Coronary artery (tissue), 2 donors: Measurements from ENCODE around the gene DISC1.
"Not testable (repeated sequence)": the region's sequence is repeated elsewhere in the genome, so short reads cannot be mapped to it uniquely, and the experiment has no call there.

ENCODE experiments used
- DNase-seq: peaks from one replicate; pipeline ENCODE4 v3.0.0-alpha.2; 2017; ENCODE audit warnings: low spot score
- H3K27ac ChIP-seq, 2 donors: fragments of 200-600 bp; sonication (generic); one replicate each; pipeline ENCODE4 v1.5.1; 2016 to 2019
- H3K4me3 ChIP-seq: fragments of 200-600 bp; sonication (generic); 2 replicates; pipeline ENCODE4 v1.5.1; 2016; ENCODE audit warnings: mild to moderate bottlenecking, moderate library complexity
- CTCF ChIP-seq: fragments of 200-600 bp; sonication (generic); IDR thresholded peaks from one replicate; pipeline ENCODE4 v1.5.1; 2019; ENCODE audit warnings: antibody characterized with exemption

Gene DISC1

GRCh38 chr1:231943084-231943483 lies 316.5 kb downstream of the DISC1 start:
- TF ChIP-seq CTCF: no peak

GRCh38 chr1:231948102-231948501 lies 321.5 kb downstream of the DISC1 start:
- H3K27ac ChIP-seq, H3K4me3 ChIP-seq, DNase-seq: not testable (repeated sequence)

More at GRCh38 chr1:231943084-231943483, 316.5 kb downstream of the DISC1 start:
- Histone ChIP-seq H3K4me3 (no peak overlapping the region), H3K27ac (no peak overlapping the region)
- no peak for DNase-seq

GRCh38 chr1:231949277-231950091 lies 322.9 kb downstream of the DISC1 start:
- TF ChIP-seq CTCF: no peak
- peak overlapping the region; percentile 3 to 80 for H3K27ac ChIP-seq
- H3K4me3 ChIP-seq: no peak overlapping the region
- no peak for DNase-seq

GRCh38 chr1:231950331-231951128 lies 323.9 kb downstream of the DISC1 start:
- no peak overlapping the region for H3K4me3 ChIP-seq
- DNase-seq: no peak
- TF ChIP-seq CTCF: no peak
- peak overlapping the region in 1 of 2 donors; percentile 3 for H3K27ac ChIP-seq

- no peak for DNase-seq
- TF ChIP-seq CTCF: no peak
- no peak overlapping the region for H3K4me3 ChIP-seq
- H3K27ac ChIP-seq: no peak overlapping the region
These were observed 324.8 kb downstream of the DISC1 start for GRCh38 chr1:231951374-231951773.

- no peak overlapping the region for H3K4me3 ChIP-seq
- no peak for TF ChIP-seq CTCF
- no peak overlapping the region for H3K27ac ChIP-seq
- DNase-seq: no peak
These were observed 325.6 kb downstream of the DISC1 start for GRCh38 chr1:231952154-231952553.

- no peak for TF ChIP-seq CTCF
These were observed 327.1 kb downstream of the DISC1 start for GRCh38 chr1:231953660-231954059.

More at GRCh38 chr1:231953660-231954059, 327.1 kb downstream of the DISC1 start:
- no peak overlapping the region for H3K27ac ChIP-seq
- H3K4me3 ChIP-seq: no peak overlapping the region
- no peak for DNase-seq
